GM23338 (cell line): Measurements from ENCODE around the gene TMEM150C.

ENCODE experiments used
- CREB1 ChIP-seq: fragments of 250-450 bp; sonication (Bioruptor Pico); IDR thresholded peaks from 2 replicates; pipeline ENCODE4 v1.5.0; 2020; ENCODE audit warnings: low read depth, mild to moderate bottlenecking, moderate library complexity
- CTCF ChIP-seq, 2 experiments: fragments of 200-600 bp in 1 of 2; sonication (generic) in 1 of 2; conservative IDR thresholded peaks; 2 replicates each; pipeline versions ENCODE4 v1.5.1 to v1.6.1; 2016 to 2017; ENCODE audit warnings: antibody characterized with exemption in 2 of 2, low read depth in 2 of 2, mild to moderate bottlenecking in 2 of 2, moderate library complexity in 1 of 2
- ETS1 ChIP-seq: IDR thresholded peaks from 2 replicates; pipeline ENCODE4 v1.6.1; 2016; ENCODE audit warnings: antibody characterized with exemption
- EZH2 ChIP-seq: fragments of 200-600 bp; sonication (generic); IDR thresholded peaks from one replicate; pipeline ENCODE4 v1.8.0; 2017; ENCODE audit warnings: antibody characterized with exemption, mild to moderate bottlenecking, low read depth; ENCODE audit not compliant: unreplicated experiment
- POLR2AphosphoS5 ChIP-seq: IDR thresholded peaks from 2 replicates; pipeline ENCODE4 v1.6.1; 2016; ENCODE audit warnings: antibody characterized with exemption, low read depth
- STAT1 ChIP-seq: IDR thresholded peaks from one replicate; pipeline ENCODE4 v1.6.1; 2016; ENCODE audit warnings: antibody characterized with exemption; ENCODE audit not compliant: unreplicated experiment

GRCh38 chr4:82447886-82448285 is 113.9 kb downstream of the TMEM150C start:
- TF ChIP-seq CTCF (conservative IDR thresholded peaks at IDR 0.05; ENCODE audit: low read depth in 2 of 2): no peak
- TF ChIP-seq ETS1: no peak
- no peak for TF ChIP-seq EZH2
- TF ChIP-seq POLR2AphosphoS5: no peak
- no peak for TF ChIP-seq CREB1 (CRISPR knock-in tag)
- TF ChIP-seq STAT1: no peak
